B cell (primary cell): Measurements from ENCODE around the gene GPI. TPM values are rescaled to one million over a fixed set of nuclear protein-coding genes. Genes with fewer than 3 reads are reported as not detected.

Experiments used
- ATAC-seq: fragments of 200-7000 bp; cut with Tn5 transposase; one replicate; pipeline ENCODE4 v1.10.0; 2021; ENCODE audit warnings: low read depth, mild to moderate bottlenecking, moderate number of reproducible peaks, moderate library complexity
- CTCF ChIA-PET: fragments of 350-600 bp; sonication (Branson Sonifier 250); formaldehyde crosslinking; loops from one replicate; lab custom pipeline; 2021; ENCODE audit warnings: antibody characterized with exemption, inconsistent platforms; lab: Charles Lee
- POLR2A ChIA-PET: fragments of 350-600 bp; sonication (Branson Sonifier 250); formaldehyde crosslinking; loops from one replicate; lab custom pipeline; 2021; ENCODE audit warnings: antibody characterized with exemption; lab: Charles Lee
- DNase-seq: peaks from one replicate; pipeline ENCODE4 v3.0.0; 2013
- H2AFZ ChIP-seq: 2 replicates; pipeline ENCODE4 v1.6.1; 2012; ENCODE audit warnings: mild to moderate bottlenecking, low read depth, low read length; ENCODE audit not compliant: insufficient read depth, poor library complexity, severe bottlenecking
- H3K27ac ChIP-seq, 2 donors: 1 replicate in 1 of 2; 2 replicates in 1 of 2; pipeline ENCODE4 v1.5.1; 2012 to 2013; ENCODE audit warnings: low read length in 2 of 2, mild to moderate bottlenecking in 2 of 2, moderate library complexity in 1 of 2
- H3K27me3 ChIP-seq, 4 experiments: fragments of 200-600 bp in 1 of 4; sonication (generic) in 1 of 4; replicated peaks in 1 of 4; 1 replicate in 2 of 4; 2 replicates in 2 of 4; pipeline versions ENCODE4 v1.6.1 to v1.7.0; 2013 to 2016; ENCODE audit warnings: low read length in 3 of 4, mild to moderate bottlenecking in 2 of 4, mixed read lengths in 1 of 4, moderate library complexity in 1 of 4; ENCODE audit not compliant: insufficient read depth in 4 of 4, control insufficient read depth in 3 of 4; ENCODE audit errors: control extremely low read depth in 1 of 4
- H3K36me3 ChIP-seq, 2 experiments: replicated peaks in 1 of 2; 1 replicate in 1 of 2; 2 replicates in 1 of 2; pipeline versions ENCODE4 v1.6.1 to v1.7.1; 2013; ENCODE audit warnings: low read length in 1 of 2; ENCODE audit not compliant: insufficient read depth in 2 of 2, control insufficient read depth in 1 of 2; ENCODE audit errors: control extremely low read depth in 1 of 2, extremely low read depth in 1 of 2
- H3K4me1 ChIP-seq, 2 donors: fragments of 200-600 bp in 1 of 2; sonication (generic) in 1 of 2; 1 replicate in 1 of 2; 2 replicates in 1 of 2; pipeline versions ENCODE4 v1.5.1 to v1.6.1; 2013 to 2017; ENCODE audit warnings: low read length in 2 of 2; ENCODE audit not compliant: control insufficient read depth in 2 of 2, insufficient read depth in 2 of 2
- H3K4me2 ChIP-seq: replicated peaks from 2 replicates; pipeline ENCODE3; 2012; ENCODE audit warnings: mild to moderate bottlenecking, low read depth, low read length; ENCODE audit not compliant: poor library complexity, severe bottlenecking
- H3K4me3 ChIP-seq, 5 experiments: fragments of 200-600 bp in 1 of 5; sonication (generic) in 1 of 5; 1 replicate in 3 of 5; 2 replicates in 2 of 5; pipeline versions ENCODE4 v1.5.1 to v1.7.0; 2011 to 2016; ENCODE audit warnings: low read length in 4 of 5, mild to moderate bottlenecking in 4 of 5, low read depth in 2 of 5, control low read depth in 1 of 5, moderate library complexity in 1 of 5; ENCODE audit not compliant: insufficient read depth in 1 of 5; ENCODE audit errors: control extremely low read depth in 1 of 5, extremely low read depth in 1 of 5
- H3K79me2 ChIP-seq: fragments of 200-600 bp; sonication (generic); one replicate; pipeline ENCODE4 v1.6.0; 2016; ENCODE audit warnings: low read length; ENCODE audit not compliant: control insufficient read depth, insufficient read depth
- H3K9ac ChIP-seq: fragments of 200-600 bp; sonication (generic); 2 replicates; pipeline ENCODE4 v1.6.1; 2017; ENCODE audit warnings: mild to moderate bottlenecking, low read length, moderate library complexity
- H3K9me3 ChIP-seq, 3 donors: one replicate each; pipeline versions ENCODE4 v1.6.1 to v1.7.1; 2013; ENCODE audit warnings: low read length in 2 of 3; ENCODE audit not compliant: control insufficient read depth in 2 of 3, insufficient read depth in 1 of 3; ENCODE audit errors: control extremely low read depth in 1 of 3
- H4K20me1 ChIP-seq: 2 replicates; pipeline ENCODE4 v1.6.0; 2012; ENCODE audit warnings: mild to moderate bottlenecking, low read length; ENCODE audit not compliant: insufficient read depth, control insufficient read depth, poor library complexity, severe bottlenecking
- H3K27ac Mint-ChIP-seq: one replicate; pipeline ENCODE4 v1.8.0; 2021; ENCODE audit warnings: mixed read lengths
- H3K27me3 Mint-ChIP-seq: one replicate; pipeline ENCODE4 v1.8.0; 2021; ENCODE audit warnings: mixed read lengths
- H3K4me1 Mint-ChIP-seq: one replicate; pipeline ENCODE4 v1.8.0; 2021; ENCODE audit warnings: mixed read lengths
- H3K4me3 Mint-ChIP-seq: one replicate; pipeline ENCODE4 v1.8.0; 2021; ENCODE audit warnings: mixed read lengths
- H3K9me3 Mint-ChIP-seq: one replicate; pipeline ENCODE4 v1.8.0; 2022; ENCODE audit warnings: mixed read lengths; ENCODE audit not compliant: insufficient read depth
- EZH2 ChIP-seq: IDR thresholded peaks from 2 replicates; pipeline ENCODE4 v1.6.1; 2012; ENCODE audit warnings: borderline replicate concordance, low read depth, mild to moderate bottlenecking, moderate library complexity, low read length; ENCODE audit not compliant: insufficient read depth, poor library complexity, severe bottlenecking
- WGBS: methylation state at CpG from one replicate; pipeline ENCODE4 v1.1.5; 2013; ENCODE audit warnings: missing lambda C conversion rate; ENCODE audit not compliant: insufficient coverage; 5-methylcytosine and 5-hydroxymethylcytosine counted together
- intact Hi-C: fragments of 100-400 bp; cut with micrococcal nuclease; formaldehyde crosslinking; loops from one replicate; pipeline ENCODE4 v1.10.0; 2022
- polyA plus RNA-seq: library from polyadenylated mRNA; depleted of rRNA; stranded (reverse); fragments of >200 nt; gene quantifications from 2 replicates; pipeline ENCODE4 v1.2.3, GENCODE V29; 2012
- total RNA-seq, 2 donors: library from RNA; stranded (reverse); fragments of 120-200 nt in 1 of 2; gene quantifications; 1 replicate in 1 of 2; 2 replicates in 1 of 2; pipeline versions ENCODE4 v1.2.3 to v1.2.4, GENCODE V29; 2013 to 2022
- TF ChIP-seq, protein P1 (sequence below): fragments of 200-600 bp; IDR thresholded peaks from one replicate; pipeline ENCODE4 v1.8.0; 2022; ENCODE audit warnings: antibody characterized with exemption, mild to moderate bottlenecking

Gene GPI
- total and polyA plus RNA-seq, 2 donors (not counting 1 experiment from before 2014, with no cell fraction given), result 74.5 to 102 TPM

DNA sequence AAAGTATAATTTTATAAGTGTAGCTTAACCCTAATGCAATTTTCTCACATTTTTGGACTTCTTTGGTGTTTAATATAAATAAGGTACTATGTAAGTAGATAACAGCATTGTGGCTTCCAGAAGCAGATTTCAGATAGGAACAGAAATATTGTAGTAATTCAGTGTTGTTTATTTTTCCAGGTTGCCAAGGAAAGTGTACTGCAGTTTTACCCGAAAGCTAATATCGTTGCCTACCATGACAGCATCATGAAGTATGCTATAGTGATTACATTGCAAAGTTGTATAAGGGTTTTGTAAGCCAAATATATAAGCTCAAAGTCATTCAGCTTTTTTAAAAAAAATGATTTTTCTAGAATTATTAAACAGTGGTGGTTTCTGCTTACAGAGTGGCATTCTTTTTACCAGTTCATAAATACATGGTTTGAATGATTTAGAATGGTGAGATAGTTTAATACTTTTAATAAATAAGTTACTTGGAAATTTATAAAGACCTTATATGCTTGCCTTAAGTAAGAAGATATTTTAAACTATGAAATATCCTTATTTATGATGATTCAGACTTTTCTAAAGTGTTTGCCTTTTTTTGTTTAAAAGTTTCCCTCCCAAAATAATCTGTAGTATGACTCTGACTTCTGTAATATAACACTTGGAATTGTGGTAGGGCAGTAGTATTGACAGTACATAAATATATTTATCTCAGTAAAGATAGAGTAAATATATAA, 66.8 kb downstream of the GPI start:
- Histone ChIP-seq H3K9ac (no peak overlapping the region), H3K27me3 (no peaks in the 10 kb centered on the region), H3K4me3 (no peak overlapping the region), H3K9me3 (no peaks in the 10 kb centered on the region), H3K4me2 (no peak overlapping the region), H3K27ac (no peak overlapping the region), H2AFZ (no peak overlapping the region), H4K20me1 (peaks cover 72% of the 10 kb centered on the region), H3K36me3 (peaks cover 0 to 36% of the 10 kb centered on the region in 2 experiments), H3K4me1 (peaks cover 22 to 24% of the 10 kb centered on the region in 2 donors), H3K79me2 (peaks cover 87% of the 10 kb centered on the region)
- H3K4me1 Mint-ChIP-seq, result peaks cover 37% of the 10 kb centered on the region
- H3K27ac Mint-ChIP-seq, result no peak overlapping the region
- ChIA-PET POLR2A (interaction anchor here (0.7 kb wide), 1 partner anchor 181 kb away, joined by 3 read pairs; no protein-coding TSS in a partner anchor), CTCF (interaction anchor here (0.6 to 1.2 kb wide), 5 partner anchors 8 to 1831 kb away, joined by 3 to 4 read pairs (median 3); no protein-coding TSS in a partner anchor)
- intact Hi-C loops, result no loop called here
- no peak overlapping the region for H3K4me3 Mint-ChIP-seq
- WGBS, result no CpG with 5 or more reads among the region's 2 CpGs
- H3K27me3 Mint-ChIP-seq, result no peaks in the 10 kb centered on the region
- TF ChIP-seq, protein P1, sequence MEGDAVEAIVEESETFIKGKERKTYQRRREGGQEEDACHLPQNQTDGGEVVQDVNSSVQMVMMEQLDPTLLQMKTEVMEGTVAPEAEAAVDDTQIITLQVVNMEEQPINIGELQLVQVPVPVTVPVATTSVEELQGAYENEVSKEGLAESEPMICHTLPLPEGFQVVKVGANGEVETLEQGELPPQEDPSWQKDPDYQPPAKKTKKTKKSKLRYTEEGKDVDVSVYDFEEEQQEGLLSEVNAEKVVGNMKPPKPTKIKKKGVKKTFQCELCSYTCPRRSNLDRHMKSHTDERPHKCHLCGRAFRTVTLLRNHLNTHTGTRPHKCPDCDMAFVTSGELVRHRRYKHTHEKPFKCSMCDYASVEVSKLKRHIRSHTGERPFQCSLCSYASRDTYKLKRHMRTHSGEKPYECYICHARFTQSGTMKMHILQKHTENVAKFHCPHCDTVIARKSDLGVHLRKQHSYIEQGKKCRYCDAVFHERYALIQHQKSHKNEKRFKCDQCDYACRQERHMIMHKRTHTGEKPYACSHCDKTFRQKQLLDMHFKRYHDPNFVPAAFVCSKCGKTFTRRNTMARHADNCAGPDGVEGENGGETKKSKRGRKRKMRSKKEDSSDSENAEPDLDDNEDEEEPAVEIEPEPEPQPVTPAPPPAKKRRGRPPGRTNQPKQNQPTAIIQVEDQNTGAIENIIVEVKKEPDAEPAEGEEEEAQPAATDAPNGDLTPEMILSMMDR, result no peak
- no peak for TF ChIP-seq EZH2
- no peak for ATAC-seq
- DNase-seq, result no peak
- H3K9me3 Mint-ChIP-seq, result no peaks in the 10 kb centered on the region

DNA sequence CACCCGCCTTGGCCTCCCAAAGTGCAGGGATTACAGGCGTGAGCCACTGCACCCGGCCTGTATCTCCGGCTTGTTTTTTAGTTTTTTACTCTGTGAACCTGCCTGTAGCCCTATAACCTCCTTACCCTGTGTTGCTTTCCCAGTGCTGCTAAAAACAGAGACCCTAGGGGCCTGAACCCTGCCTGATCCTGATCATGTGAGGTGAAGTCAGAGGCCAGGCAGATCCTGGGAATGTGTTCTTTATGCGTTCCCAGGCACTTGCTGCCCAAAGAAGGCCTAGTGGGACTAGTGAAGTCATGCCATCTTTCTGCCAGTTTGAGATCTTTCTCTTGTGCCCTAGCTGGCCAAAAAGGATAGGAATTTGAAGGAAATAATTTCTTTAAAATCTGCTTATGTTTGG, 67.8 kb downstream of the GPI start:
- Mint-ChIP-seq H3K4me3 (no peak overlapping the region), H3K27me3 (no peaks in the 10 kb centered on the region), H3K27ac (no peak overlapping the region), H3K4me1 (peaks cover 35% of the 10 kb centered on the region), H3K9me3 (no peaks in the 10 kb centered on the region)
- intact Hi-C loops, result no loop called here
- Histone ChIP-seq H4K20me1 (peaks cover 79% of the 10 kb centered on the region), H3K4me1 (peaks cover 20 to 21% of the 10 kb centered on the region in 2 donors), H2AFZ (no peak overlapping the region), H3K36me3 (peaks cover 0 to 41% of the 10 kb centered on the region in 2 experiments), H3K27me3 (no peaks in the 10 kb centered on the region), H3K9ac (no peak overlapping the region), H3K9me3 (no peaks in the 10 kb centered on the region), H3K4me3 (no peak overlapping the region), H3K79me2 (peaks cover 83% of the 10 kb centered on the region), H3K4me2 (no peak overlapping the region), H3K27ac (no peak overlapping the region)
- no peak for ATAC-seq
- no peak for TF ChIP-seq EZH2
- TF ChIP-seq, protein P1, result no peak
- 93% methylated on average over 2 of the region's 5 CpGs for WGBS
- DNase-seq, result no peak
- ChIA-PET POLR2A (no interaction called here), CTCF (no interaction called here)
